ENCODE results near the gene TFDP1.

The TFDP1 gene

DNA sequence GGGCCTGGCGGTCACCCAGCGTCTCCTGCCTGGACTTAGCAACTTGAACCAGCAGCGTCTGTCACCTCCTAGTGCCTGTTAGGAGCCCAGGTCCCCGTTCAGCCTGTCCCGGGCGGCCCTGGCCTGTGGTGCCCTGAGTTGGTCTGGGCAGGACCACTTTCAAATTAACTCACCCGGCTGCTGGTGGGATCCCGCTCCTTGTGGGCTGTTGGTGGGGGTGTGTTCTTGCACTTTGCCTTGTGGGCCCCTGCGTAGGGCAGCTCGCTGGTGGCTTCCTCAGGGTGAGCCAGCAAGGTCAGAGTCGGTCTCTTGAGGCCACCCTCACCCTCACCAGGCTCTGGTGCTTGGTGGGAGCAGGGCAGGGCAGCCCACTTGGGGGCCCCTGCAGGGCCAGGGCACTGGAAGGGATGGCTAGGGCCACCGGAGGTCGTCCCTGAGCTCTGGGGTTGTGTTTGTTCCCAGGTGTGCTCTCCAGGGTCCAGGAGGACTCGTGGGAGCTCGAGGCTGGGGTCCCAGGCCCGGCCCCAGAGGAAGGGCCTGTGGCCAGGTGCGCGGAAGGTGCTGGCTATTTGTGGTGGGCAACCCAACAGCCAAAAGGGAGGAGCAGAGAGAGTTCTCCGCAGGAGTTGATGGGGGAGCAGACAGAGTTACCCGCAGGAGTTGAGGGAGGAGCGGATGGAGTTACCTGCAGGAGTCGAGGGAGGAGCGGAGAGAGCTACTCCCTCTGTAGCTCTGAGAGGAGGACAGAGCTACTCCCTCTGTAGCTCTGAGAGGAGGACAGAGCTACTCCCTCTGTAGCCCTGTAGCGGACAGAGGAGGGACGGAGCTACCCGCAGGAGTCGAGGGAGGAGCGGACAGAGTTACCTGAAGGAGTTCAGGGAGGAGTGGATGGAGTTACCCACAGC is 16.9 kb downstream of the TFDP1 start:
- DNase-seq = no peak

DNA sequence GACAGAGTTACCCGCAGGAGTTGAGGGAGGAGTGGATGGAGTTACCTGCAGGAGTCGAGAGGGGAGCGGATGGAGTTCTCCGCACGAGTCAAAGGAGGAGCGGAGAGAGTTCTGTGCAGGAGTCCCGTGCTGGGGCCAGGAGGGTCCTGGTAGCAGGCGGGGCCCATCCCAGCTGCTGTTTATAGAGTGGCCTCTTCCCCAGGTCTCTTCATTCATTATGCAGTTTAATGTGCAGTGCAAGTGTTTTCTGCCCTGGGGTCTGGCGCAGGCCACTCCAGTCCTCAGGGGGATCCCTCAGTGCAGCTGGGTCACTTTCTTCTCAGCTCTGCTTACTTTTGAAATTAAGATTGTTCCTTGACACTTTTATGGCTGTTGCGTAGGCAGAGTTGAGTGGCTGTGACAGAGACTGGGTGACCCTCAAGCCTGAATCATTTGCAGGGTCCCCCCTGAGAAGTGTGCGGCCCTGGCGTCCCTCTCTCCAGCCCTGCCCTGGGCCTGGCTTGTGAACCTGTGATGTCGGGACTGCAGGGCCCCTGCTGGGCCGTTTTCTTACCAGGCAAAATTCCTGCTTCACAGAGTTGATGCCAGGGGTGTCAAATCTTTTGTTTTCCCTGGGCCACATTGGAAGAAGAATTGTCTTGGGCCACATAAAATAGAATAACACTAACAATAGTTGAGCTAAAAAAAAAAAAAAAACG is 17.9 kb downstream of the TFDP1 start:
- no peak for DNase-seq

DNA sequence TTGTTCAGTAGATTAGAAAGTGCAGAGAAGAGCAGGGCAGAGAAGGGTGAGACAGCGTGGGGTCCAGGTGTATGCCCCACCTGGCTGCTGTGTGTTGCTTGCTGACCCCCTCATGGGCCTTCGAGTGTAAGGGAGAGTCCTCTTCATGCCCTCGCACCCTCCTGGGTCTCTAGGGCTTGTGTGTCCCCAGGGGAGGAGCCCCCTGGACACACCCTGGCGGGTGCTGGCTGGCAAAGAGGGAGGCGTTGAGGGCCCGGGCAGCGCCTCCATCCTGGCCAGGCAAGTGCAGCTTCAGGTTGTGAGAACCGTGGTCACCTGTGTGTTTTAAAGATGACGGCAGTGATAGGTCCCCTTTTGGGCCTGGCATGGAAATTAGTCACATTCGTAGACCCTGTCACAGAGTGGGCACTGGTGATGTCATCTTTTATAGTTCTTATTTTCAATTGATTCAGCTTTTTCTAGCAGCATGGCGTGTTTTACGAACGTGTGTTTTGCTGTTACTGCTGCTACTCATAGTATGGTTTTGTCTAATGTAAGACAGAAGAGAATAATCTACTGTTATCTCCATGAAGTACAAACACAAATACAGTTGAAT is 18.7 kb downstream of the TFDP1 start:
- no peak for DNase-seq

DNA sequence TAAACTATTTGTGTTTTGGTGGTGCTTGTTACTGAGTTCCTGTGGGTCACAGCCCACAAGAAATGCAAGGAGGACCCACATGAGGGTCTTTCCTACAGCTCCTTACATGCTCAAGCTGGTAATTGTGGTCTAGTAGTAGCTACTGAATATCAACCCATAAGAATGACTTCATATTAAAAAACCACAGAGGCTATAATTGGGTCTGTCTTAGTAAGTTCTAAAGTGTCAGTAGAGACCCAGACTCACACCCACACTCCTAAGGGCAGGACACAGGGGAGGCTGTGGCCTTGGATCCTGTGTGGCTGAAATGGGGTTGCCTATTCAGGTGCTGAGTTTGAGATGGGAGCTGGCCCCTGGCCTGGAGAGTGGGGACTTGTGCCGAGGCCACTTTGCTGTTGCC is 19.6 kb downstream of the TFDP1 start:
- DNase-seq = no peak

DNA sequence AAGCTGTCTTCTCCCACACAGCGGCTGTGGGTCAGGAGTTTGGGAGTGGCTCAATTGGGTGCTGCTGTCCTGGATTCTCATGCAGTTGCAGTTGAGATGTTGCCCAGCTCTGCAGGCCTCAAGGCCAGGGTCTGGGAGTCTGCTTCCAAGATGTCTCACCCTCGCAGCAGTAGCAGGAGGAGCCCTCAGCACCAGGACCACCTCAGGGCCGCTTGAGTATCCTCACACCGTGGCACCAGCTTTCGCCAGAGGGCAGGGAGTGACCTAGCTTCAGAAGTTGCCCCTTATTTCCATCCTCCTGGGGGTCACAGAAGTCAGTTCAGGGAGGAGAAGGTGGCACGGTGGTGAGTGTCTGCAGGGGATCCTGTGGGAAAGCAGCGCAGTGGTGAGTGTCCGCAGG is 20.9 kb downstream of the TFDP1 start:
- no peak for DNase-seq

DNA sequence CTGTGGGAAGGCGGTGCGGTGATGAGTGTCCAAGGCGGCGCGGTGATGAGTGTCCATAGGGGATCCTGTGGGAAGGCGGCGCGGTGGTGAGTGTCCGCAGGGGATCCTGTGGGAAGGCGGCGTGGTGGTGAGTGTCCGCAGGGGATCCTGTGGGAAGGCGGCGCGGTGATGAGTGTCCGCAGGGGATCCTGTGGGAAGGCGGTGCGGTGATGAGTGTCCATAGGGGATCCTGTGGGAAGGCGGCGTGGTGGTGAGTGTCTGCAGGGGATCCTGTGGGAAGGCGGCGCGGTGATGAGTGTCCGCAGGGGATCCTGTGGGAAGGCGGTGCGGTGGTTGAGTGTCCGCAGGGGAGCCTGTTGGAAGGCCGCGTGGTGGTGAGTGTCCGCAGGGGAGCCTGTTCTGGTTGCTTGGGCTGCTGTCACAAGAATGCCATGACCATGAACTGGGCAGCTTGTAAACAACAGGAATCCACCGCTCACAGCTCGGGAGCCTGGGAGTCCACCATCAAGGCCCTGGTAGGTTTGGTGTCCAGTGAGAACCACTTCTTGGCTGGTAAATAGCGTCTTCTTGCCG is 21.4 kb downstream of the TFDP1 start:
- no peak for DNase-seq

DNA sequence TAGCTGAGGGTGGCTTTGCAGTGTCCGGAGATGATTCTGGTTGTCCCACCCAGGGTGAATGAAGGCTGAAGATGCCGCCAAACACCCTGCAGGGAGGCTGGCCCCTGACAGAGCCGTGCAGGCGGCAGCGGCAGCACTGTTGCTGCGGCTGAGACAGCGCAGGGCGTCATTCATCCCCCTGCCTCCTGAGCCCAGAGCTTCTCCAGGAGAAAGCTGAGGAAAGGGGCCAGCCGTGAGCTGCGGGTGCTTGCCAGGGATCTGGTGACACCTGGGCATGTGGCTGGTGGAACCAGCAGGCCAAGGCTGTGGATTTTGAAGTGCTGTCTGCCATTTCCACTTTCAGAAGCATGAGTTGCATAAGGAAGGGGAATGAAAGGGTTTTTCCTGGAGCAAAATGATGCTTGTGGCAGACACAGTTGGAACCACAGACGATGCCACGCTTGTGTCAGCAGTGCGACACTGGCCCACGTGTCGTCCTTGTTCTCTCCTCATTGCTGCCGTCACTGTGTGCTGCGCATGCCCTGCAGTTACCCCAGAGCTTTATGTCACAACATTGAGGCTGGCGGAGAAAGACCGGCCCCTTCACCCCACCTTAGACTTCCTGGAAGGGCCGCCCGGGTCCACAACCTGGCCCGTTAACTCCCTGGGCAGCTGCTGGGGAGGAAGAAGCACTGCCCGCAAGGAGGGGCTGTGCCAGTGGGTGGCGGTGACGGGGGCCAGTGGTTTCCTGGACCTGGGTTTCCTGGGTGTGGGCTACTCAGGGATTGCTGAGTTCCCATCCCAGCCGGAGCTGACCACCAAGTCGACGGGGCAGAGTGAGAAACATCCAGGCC is 22.7 kb downstream of the TFDP1 start:
- DNase-seq = no peak

DNA sequence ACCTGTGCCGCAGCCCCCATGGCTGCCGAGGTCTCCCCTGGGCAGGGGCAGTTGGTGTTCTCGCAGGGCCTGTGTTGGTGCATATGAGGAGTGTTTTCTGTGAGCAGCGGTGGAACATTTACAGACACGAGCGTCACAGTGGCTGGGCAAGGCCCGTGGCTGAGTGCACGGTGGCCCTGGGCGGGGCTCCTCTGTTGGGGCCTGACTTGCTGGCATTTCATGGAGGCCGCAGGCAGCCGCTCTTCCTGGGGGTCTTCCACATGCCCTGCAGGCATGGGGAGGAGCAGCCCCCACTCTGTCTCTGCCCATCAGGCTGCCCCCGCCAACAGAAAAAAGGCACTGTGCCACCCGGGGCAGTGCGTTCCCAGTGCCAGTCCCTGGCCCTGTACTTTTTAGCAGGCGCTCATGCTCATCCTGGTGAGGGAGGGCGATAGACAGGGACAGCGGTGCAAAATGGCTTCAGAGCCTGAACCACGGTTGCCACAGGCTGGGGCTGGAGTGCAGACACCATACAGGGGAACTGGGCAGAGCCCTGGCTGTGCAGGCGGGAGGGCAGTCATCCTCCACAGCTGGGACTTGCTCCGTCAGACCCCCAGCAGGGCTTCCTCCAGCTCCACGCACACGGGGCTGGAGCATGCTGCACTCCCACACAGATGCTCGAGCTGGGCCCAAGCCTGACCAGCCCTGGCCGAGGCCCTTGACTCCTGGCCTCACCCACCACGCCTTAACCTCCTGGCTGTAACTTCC is 23.5 kb downstream of the TFDP1 start:
- no peak for DNase-seq

DNA sequence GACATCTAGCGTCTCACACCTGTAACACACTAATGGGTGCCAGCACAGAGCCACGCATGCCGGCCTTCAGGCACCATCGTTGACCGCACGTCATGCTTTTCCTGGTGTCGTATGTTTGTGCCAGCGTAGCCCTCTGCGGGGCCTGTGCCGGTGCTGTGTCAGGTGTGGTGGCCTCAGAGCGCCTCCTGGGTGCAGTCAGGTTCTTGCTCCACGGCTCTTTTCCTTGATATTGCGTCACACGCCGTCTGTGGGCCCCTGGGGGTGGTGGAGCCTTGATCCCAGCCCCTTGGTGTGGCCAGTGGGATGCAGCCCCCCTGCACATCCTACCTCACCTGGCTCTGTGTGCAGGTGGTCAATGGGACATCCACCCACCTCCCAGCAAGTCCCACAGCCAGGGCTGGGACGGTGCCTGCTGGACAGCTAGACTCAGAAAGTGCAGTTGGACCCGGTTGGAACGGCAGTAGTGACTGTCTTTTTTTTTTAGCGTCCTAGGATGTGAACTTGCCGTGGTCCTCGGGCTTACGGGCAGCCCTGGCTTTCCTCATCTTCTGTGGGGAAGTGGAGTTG is 24.5 kb downstream of the TFDP1 start:
- no peak for DNase-seq

DNA sequence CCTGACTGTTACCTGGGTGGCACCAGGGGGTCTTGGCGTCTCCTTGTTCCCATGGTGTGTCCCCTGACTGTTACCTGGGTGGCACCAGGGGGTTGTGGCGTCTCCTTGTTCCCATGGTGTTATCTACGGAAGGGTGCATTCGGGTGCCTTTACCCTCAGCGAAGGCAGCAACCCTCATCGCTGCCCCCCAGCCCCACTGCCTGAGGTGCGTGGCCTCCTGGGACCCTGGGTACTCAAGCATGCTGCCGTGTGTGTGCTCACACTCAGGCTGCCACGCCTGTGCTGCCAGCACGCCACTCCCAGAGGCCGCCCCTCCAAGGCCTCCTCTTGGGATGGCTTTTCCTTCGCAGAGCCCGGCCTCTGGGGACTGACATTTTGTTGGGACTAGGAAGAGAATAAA is 25.1 kb downstream of the TFDP1 start:
- DNase-seq = no peak

DNA sequence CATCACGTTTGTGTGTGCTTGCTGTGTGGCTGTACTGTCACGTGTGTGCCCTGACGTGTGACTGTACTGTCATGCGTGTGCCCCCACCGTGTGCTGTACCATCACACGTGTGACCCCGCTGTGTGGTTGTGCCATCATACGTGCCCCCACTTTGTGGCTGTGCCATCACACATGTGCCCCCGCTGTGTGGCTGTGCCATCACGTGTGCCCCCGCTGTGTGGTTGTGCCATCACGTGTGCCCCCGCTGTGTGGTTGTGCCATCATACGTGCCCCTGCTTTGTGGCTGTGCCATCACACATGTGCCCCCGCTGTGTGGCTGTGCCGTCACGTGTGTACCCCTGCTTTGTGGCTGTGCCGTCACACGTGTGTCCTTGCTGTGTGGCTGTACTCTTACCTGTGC is 25.7 kb downstream of the TFDP1 start:
- no peak for DNase-seq

DNA sequence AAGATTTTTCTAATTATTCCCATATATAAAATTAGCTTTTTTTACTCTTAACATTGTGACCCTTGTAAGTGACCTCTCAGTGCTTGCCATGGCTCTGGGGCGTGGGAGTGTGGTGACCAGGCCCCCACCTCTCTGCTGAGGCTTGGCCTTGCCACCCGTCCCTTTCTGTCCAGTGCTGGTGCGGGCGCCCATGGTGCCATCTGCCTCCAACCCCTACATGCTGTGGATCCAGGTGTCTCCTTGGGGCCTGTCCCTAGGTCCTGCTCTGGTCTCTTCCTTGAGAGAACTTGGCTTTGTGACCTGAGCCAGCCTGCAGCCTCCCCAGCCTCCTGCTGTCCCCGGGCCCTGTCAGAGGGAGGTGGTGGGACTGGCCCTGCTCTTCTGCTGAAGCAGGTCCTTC is 27.4 kb downstream of the TFDP1 start:
- DNase-seq = no peak

DNA sequence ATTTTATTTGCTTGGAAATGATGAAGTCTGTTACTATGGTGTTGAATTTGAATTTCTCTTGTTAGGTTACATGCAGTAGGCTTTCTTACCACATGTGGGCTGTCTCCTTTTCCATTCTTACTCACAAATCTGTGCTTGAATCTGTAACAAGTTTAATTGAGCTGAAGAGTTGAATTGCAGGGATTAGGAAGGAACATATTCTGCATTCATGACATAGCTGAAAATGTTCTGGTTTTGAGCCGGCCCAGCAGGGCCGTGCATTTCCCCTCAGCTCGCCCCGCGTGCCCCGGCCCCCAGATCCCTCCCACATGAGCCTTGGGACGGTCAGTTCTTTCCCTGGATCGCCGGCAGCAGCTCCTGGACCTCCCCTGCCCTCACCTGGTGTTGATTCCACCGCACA is 28.1 kb downstream of the TFDP1 start:
- no peak for DNase-seq

DNA sequence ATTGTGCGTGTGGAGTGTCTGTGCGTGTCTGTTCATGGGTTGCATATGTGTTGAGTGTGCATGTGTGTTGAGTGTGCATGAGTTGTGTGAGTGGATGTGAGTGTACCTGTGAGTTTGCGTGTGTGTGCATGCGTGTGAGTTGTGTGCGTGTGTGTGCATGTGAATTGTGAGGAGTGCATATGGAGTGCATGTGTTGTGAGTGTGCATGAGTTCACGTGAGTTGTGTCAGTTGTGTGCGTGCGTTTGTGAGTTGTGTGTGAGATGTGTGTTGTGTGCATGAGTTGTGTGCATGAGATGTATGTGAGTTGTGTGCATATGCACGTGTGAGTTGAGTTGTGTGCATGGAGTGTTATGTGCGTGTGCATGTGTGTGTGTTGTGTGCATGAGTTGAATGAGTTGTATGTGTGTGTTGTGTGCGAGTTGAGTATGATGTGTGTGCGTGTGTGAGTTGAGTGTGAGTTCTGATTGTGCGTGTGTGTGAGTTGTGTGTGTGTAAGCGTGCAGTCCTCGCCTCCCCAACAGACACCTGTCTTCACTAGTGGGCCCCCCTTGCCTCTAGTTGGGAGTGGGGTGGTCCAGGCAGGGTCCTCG is 29.3 kb downstream of the TFDP1 start:
- no peak for DNase-seq

DNA sequence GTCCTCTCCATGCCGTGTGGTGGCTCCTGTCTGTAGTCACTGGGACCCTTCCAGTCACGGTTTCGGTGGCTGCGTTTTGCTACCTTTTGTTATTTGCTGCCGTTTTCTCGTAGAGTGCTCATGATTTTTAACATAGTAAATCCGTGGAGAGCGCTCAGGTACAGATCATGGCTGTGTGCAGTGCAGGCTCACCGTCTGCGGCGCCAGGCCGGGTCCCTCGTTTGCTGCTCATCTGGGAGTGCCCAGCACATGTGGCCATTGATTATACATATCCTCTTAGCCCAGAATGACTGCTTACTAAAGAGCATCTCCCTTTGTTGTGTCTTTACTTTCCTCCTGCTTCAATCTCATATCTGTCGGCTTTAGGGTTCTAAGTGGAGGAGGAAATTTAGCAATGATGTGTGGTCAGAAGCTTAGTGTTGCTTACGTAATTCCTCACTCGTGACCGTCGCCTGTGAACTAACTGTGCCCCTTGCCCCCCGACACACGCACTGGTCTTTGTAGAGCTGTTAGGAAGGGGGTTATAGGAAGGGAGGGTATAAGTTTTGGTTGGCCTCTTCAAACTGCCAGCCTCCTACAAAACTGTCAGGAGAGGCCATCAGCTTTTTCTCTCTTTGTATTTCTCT is 31.8 kb downstream of the TFDP1 start:
- DNase-seq = no peak

DNA sequence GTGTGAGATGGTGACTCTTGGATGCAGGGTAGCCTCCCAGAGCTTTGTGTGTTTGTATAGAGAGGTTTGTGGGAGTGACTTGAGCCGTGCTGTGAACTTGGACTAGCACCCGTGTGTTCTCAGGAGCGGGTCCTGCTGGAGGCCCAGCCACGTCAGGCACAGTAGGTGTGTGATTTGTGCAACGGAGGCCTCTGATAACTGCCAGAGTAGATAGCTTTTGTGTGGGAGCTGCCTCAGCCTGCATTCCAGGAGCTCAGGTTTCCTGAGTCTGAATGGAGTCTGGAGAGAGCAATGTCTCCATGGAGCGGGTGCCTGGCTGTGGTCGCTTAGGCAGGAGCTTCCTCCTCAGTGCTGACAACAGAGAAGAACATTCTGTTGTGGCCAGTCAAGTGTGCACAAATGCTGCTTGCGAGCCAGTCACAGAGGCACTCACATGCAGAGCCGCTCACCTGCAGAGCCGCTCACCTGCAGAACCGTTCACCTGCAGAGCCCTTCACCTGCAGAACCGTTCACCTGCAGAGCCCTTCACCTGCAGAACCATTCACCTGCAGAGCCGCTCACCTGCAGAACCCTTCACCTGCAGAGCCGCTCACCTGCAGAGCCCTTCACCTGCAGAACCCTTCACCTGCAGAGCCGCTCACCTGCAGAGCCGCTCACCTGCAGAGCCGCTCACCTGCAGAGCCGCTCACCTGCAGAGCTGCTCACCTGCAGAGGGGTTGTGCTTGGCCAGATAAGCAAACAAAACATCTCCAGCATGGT is 32.6 kb downstream of the TFDP1 start:
- no peak for DNase-seq

DNA sequence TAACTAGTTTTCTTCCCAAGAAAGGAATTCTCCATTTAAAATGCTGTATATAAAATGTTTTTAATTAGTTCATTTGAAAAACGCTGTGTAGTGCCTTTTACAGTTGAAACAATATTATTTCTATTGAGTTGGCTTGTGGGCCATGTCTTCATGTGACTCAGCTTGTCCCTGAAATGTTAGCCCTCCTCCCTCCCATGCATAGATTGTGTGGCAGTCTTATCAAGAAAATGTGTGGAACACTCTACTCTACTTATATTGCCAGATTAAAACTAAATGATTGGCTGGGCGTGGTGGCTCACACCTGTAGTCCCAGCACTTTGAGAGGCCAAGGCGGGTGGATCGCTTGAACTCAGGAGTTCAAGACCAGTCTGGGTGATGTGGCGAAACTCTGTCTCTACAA is 33.4 kb downstream of the TFDP1 start:
- no peak for DNase-seq

DNA sequence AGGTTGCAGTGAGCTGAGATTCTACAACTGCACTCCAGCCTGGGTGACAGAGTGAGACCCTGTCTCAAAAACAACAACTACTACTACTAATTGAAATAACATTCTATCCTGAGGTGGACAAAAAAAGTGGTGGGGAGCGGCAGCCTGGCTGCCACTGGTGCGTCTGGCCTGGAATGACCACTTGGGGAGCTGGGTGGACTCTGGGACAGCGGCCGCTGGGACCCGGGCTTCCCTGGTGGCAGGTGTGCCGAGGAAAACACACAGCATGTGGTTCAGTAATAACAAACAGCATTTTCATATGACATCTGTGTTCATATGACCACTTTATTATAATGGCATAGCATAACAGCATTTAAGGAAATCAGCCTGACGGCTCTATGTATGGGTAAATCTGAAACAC is 33.9 kb downstream of the TFDP1 start:
- no peak for DNase-seq

DNA sequence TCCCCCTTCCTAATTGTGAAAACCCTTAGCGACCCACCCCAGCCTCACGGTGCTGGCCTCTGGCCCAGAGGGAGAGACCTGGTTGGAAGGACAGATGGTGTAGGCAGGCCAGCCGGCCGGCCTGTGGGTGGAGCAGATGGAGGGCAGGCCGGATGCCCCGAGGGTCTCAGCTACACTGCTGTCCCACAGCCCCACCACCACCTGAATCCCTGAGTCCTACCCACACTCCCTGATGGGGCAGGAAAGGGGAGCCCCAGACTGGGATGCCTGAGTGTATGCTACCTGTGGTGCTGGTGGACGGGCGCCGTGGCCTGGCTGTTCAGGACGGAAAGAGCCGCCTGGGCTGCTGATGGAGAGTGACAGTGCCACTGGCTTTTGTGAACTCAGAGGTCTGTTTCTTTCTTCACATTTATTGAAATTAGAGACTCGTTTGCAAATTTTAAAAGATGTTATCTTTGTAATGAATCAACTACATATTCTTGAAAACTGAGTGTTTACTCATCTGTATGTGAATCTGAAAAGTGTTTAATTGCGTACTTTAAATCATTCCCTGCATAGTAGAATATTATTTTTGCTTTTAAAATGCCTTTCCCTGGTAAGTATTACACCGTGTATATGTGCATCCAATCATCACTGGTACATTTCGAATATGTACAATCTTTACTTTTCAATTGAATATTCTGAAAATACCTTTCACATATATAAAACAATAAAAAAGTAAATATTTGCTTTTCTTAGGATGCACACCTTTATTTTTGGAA is 35.7 kb downstream of the TFDP1 start:
- DNase-seq = no peak

All from SIG-M5 (cell line).